Activated CD4-positive, alpha-beta memory T cell treated with anti-CD3 and anti-CD28 coated beads for 36 hours (primary cell): ENCODE measurements around the gene RNF168. TPM values are rescaled to one million over a fixed set of nuclear protein-coding genes. Genes with fewer than 3 reads are reported as not detected.
"Not testable (repeated sequence)": the region's sequence is repeated elsewhere in the genome, so short reads cannot be mapped to it uniquely, and the experiment has no call there.

ENCODE experiments used
- CTCF ChIA-PET: fragments of 350-600 bp; sonication (Branson Sonifier 250); formaldehyde crosslinking; loops from one replicate; lab custom pipeline; 2021; ENCODE audit warnings: antibody characterized with exemption, inconsistent platforms; lab: Charles Lee
- POLR2A ChIA-PET: fragments of 350-600 bp; sonication (Branson Sonifier 250); formaldehyde crosslinking; loops from one replicate; lab custom pipeline; 2021; ENCODE audit warnings: antibody characterized with exemption; lab: Charles Lee
- DNase-seq: peaks from one replicate; pipeline ENCODE4 v3.0.0-alpha.2; 2020
- H3K27ac Mint-ChIP-seq: one replicate; pipeline ENCODE4 v1.8.0; 2021; ENCODE audit warnings: mixed read lengths
- H3K27me3 Mint-ChIP-seq: one replicate; pipeline ENCODE4 v1.8.0; 2021; ENCODE audit warnings: mixed read lengths
- H3K36me3 Mint-ChIP-seq: one replicate; pipeline ENCODE4 v1.8.0; 2021; ENCODE audit warnings: mixed read lengths
- H3K4me1 Mint-ChIP-seq: one replicate; pipeline ENCODE4 v1.8.0; 2021; ENCODE audit warnings: low read depth, mixed read lengths
- H3K4me3 Mint-ChIP-seq: one replicate; pipeline ENCODE4 v1.8.0; 2021; ENCODE audit warnings: mild to moderate bottlenecking, mixed read lengths
- H3K9me3 Mint-ChIP-seq: one replicate; pipeline ENCODE4 v1.8.0; 2021; ENCODE audit warnings: mixed read lengths
- intact Hi-C: fragments of 100-400 bp; cut with micrococcal nuclease; formaldehyde crosslinking; loops from one replicate; pipeline ENCODE4 v1.15.1; 2023
- total RNA-seq, 2 experiments: library from RNA; stranded (reverse); gene quantifications; one replicate each; pipeline ENCODE4 v1.2.3, GENCODE V29; 2021

RNF168 gene
- total RNA-seq, 2 experiments from 2014 or later: 26.1 to 27.2 TPM

- CTCF ChIA-PET: no interaction called here
Measured at GRCh38 chr3:196499061-196499460, 4.5 kb downstream of the RNF168 start.

GRCh38 chr3:196498297-196498696, 5.3 kb downstream of the RNF168 start:
- Mint-ChIP-seq H3K36me3 (peaks cover 53% of the 10 kb centered on the region), H3K27me3 (no peaks in the 10 kb centered on the region), H3K4me3 (no peak overlapping the region), H3K27ac (no peak overlapping the region), H3K4me1 (peaks cover 45% of the 10 kb centered on the region), H3K9me3 (no peaks in the 10 kb centered on the region)
- intact Hi-C loops: no loop called here
- ChIA-PET CTCF (no interaction called here), POLR2A (no interaction called here)
- DNase-seq: no peak

More at GRCh38 chr3:196499061-196499460, 4.5 kb downstream of the RNF168 start:
- POLR2A ChIA-PET: no interaction called here
- Mint-ChIP-seq H3K27me3 (no peaks in the 10 kb centered on the region), H3K36me3 (peaks cover 53% of the 10 kb centered on the region), H3K4me3 (peak overlapping the region; percentile 97), H3K27ac (no peak overlapping the region), H3K4me1 (peaks cover 48% of the 10 kb centered on the region), H3K9me3 (no peaks in the 10 kb centered on the region)
- intact Hi-C loops: no loop called here
- DNase-seq: no peak

GRCh38 chr3:196496183-196496582, 7.4 kb downstream of the RNF168 start:
- no peak overlapping the region for H3K27ac Mint-ChIP-seq
- CTCF ChIA-PET: no interaction called here
- no peak overlapping the region for H3K4me3 Mint-ChIP-seq
- H3K9me3 Mint-ChIP-seq: no peaks in the 10 kb centered on the region
- H3K4me1 Mint-ChIP-seq: peaks cover 52% of the 10 kb centered on the region
- intact Hi-C loops: no loop called here
- no peaks in the 10 kb centered on the region for H3K27me3 Mint-ChIP-seq
- POLR2A ChIA-PET: no interaction called here
- DNase-seq: no peak
- peaks cover 46% of the 10 kb centered on the region for H3K36me3 Mint-ChIP-seq

- no peaks in the 10 kb centered on the region for H3K27me3 Mint-ChIP-seq
- CTCF ChIA-PET: no interaction called here
- intact Hi-C loops: no loop called here
- POLR2A ChIA-PET: no interaction called here
- no peak overlapping the region for H3K27ac Mint-ChIP-seq
- H3K4me3 Mint-ChIP-seq: no peak overlapping the region
- DNase-seq: no peak
- no peaks in the 10 kb centered on the region for H3K9me3 Mint-ChIP-seq
- peaks cover 22% of the 10 kb centered on the region for H3K36me3 Mint-ChIP-seq
- peaks cover 39% of the 10 kb centered on the region for H3K4me1 Mint-ChIP-seq
Measured at GRCh38 chr3:196493292-196493691, 10.3 kb downstream of the RNF168 start.

DNA sequence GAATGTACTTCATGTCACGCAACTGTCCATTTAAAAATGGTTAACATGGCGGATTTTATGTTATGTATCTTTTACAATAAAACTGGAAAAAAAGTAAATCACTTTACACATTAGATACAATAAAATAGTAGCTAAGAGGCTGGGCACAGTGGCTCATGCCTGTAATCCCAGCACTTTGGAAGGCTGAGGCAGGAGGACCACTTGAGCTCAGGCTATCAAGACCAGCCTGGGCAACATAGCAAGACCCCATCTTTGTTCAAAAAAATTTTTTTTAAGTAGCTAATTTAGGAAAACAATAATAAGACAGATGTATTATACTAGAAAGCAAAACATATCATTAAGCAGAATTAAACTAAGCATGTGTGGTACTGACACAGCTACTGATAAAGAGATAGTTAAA, 11.5 kb downstream of the RNF168 start:
- intact Hi-C loops: no loop called here

GRCh38 chr3:196489747-196490146, 13.8 kb downstream of the RNF168 start:
- POLR2A ChIA-PET: no interaction called here
- CTCF ChIA-PET: interaction anchor here (1.0 to 1.2 kb wide), 3 partner anchors 18 to 39 kb away, joined by 3 read pairs; no protein-coding TSS in a partner anchor
- no peaks in the 10 kb centered on the region for H3K9me3 Mint-ChIP-seq
- H3K27ac Mint-ChIP-seq: no peak overlapping the region
- H3K4me1 Mint-ChIP-seq: peaks cover 19% of the 10 kb centered on the region
- no peak for DNase-seq
- H3K27me3 Mint-ChIP-seq: no peaks in the 10 kb centered on the region
- peaks cover 23% of the 10 kb centered on the region for H3K36me3 Mint-ChIP-seq
- H3K4me3 Mint-ChIP-seq: no peak overlapping the region
- intact Hi-C loops: loop anchor here (5.0 kb wide), 1 partner anchor 33 kb away; no protein-coding TSS in a partner anchor

More for the DNA sequence above, 11.5 kb downstream of the RNF168 start:
- ChIA-PET POLR2A (interaction anchor here (0.6 kb wide), 1 partner anchor 453 kb away, joined by 3 read pairs; no protein-coding TSS in a partner anchor), CTCF (interaction anchor here (0.6 to 1.1 kb wide), 2 partner anchors 37 to 57 kb away, joined by 3 to 6 read pairs; no protein-coding TSS in a partner anchor)
- Mint-ChIP-seq H3K36me3 (peaks cover 22% of the 10 kb centered on the region), H3K4me1 (peaks cover 33% of the 10 kb centered on the region), H3K27ac (no peak overlapping the region), H3K4me3 (no peak overlapping the region), H3K9me3 (no peaks in the 10 kb centered on the region), H3K27me3 (no peaks in the 10 kb centered on the region)
- no peak for DNase-seq

GRCh38 chr3:196486263-196486662, 17.3 kb downstream of the RNF168 start:
- POLR2A ChIA-PET: no interaction called here
- intact Hi-C loops: loop anchor here (5.0 kb wide), 1 partner anchor 36 kb away; no protein-coding TSS in a partner anchor
- Mint-ChIP-seq H3K27ac (no peak overlapping the region), H3K27me3 (no peaks in the 10 kb centered on the region), H3K4me3 (no peak overlapping the region), H3K4me1 (peaks cover 12% of the 10 kb centered on the region), H3K36me3 (peaks cover 28% of the 10 kb centered on the region), H3K9me3 (no peaks in the 10 kb centered on the region)
- CTCF ChIA-PET: interaction anchor here (0.5 to 2.6 kb wide), 10 partner anchors 13 to 328 kb away, joined by 3 to 34 read pairs (median 4); no protein-coding TSS in a partner anchor
- DNase-seq: peak; percentile 37

DNA sequence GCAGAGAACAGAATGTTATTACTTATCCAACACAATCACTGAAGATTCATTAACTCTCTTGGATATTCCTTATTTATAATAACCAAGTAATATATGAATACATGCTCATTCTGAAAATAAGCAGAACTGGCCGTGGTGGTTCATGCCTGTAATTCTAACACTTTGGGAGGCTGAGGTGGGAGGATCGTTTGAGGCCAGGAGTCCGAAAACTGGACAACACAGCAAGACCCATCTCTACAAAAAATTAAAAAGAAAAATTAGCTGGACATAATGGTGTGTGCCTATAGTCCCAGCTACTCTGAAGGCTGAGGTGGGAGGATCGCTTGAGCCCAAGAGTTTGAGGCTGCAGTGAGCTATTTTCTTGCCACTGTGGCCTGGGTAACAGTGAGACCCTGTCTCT, 25.9 kb downstream of the RNF168 start:
- H3K36me3 Mint-ChIP-seq: peaks cover 27% of the 10 kb centered on the region
- no peak overlapping the region for H3K4me3 Mint-ChIP-seq
- ChIA-PET CTCF (interaction anchor here (1.3 kb wide), 1 partner anchor 10 kb away, joined by 4 read pairs; no protein-coding TSS in a partner anchor), POLR2A (no interaction called here)
- intact Hi-C loops: no loop called here
- no peak for DNase-seq
- no peaks in the 10 kb centered on the region for H3K4me1 Mint-ChIP-seq
- H3K27ac Mint-ChIP-seq: no peak overlapping the region
- H3K9me3 Mint-ChIP-seq: no peaks in the 10 kb centered on the region
- H3K27me3 Mint-ChIP-seq: no peaks in the 10 kb centered on the region

GRCh38 chr3:196472286-196472685, 31.3 kb downstream of the RNF168 start:
- POLR2A ChIA-PET: interaction anchor here (0.9 kb wide), 1 partner anchor 155 kb away, joined by 4 read pairs; no protein-coding TSS in a partner anchor
- peak; percentile 31 for DNase-seq
- CTCF ChIA-PET: interaction anchor here (2.1 kb wide), 1 partner anchor 15 kb away, joined by 8 read pairs; no protein-coding TSS in a partner anchor
- Mint-ChIP-seq H3K27ac (no peak overlapping the region), H3K4me3 (no peak overlapping the region), H3K9me3 (no peaks in the 10 kb centered on the region), H3K27me3 (no peaks in the 10 kb centered on the region), H3K36me3 (peaks cover 28% of the 10 kb centered on the region), H3K4me1 (peaks cover 15% of the 10 kb centered on the region)
- intact Hi-C loops: no loop called here

DNA sequence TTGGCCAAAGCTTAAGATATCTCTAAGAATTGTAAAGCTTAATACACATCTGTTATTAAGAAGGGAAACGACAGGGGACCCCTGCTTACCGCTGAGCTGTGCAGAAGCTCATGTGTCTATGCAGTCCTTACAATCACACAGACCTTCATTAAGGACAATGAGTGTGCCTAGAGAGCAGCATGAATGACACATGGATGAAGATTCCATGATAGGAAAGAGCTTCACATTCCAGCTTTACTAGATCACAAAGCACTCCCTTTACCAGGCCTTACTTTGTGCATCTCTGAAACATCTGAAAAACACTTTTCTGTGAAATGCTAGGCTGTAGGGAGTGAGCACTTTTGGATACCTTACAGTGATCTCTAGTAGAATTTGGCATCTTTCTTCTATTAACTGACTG, 32.0 kb downstream of the RNF168 start:
- intact Hi-C loops: no loop called here
- H3K27ac Mint-ChIP-seq: no peak overlapping the region
- H3K4me1 Mint-ChIP-seq: peaks cover 15% of the 10 kb centered on the region
- no peaks in the 10 kb centered on the region for H3K9me3 Mint-ChIP-seq
- H3K27me3 Mint-ChIP-seq: no peaks in the 10 kb centered on the region
- H3K4me3 Mint-ChIP-seq: no peak overlapping the region
- peaks cover 28% of the 10 kb centered on the region for H3K36me3 Mint-ChIP-seq
- ChIA-PET CTCF (interaction anchor here (0.6 to 1.1 kb wide), 2 partner anchors 14 to 18 kb away, joined by 3 to 4 read pairs; no protein-coding TSS in a partner anchor), POLR2A (no interaction called here)
- DNase-seq: no peak

GRCh38 chr3:196470182-196470581, 33.4 kb downstream of the RNF168 start:
- CTCF ChIA-PET, H3K9me3 Mint-ChIP-seq, POLR2A ChIA-PET, intact Hi-C loops, H3K4me3 Mint-ChIP-seq, H3K27ac Mint-ChIP-seq, DNase-seq, H3K27me3 Mint-ChIP-seq: not testable (repeated sequence)
- H3K4me1 Mint-ChIP-seq: peaks cover 15% of the 10 kb centered on the region
- H3K36me3 Mint-ChIP-seq: peaks cover 26% of the 10 kb centered on the region

GRCh38 chr3:196463804-196464203, 39.8 kb downstream of the RNF168 start:
- ChIA-PET POLR2A (interaction anchor here (0.6 kb wide), 1 partner anchor 56 kb away, joined by 3 read pairs; no protein-coding TSS in a partner anchor), CTCF (interaction anchor here (0.6 kb wide), 1 partner anchor 391 kb away, joined by 4 read pairs; no protein-coding TSS in a partner anchor)
- peaks cover 10% of the 10 kb centered on the region for H3K36me3 Mint-ChIP-seq
- intact Hi-C loops: no loop called here
- H3K9me3 Mint-ChIP-seq: peaks cover 13% of the 10 kb centered on the region
- no peak for DNase-seq
- no peak overlapping the region for H3K4me3 Mint-ChIP-seq
- peaks cover 16% of the 10 kb centered on the region for H3K4me1 Mint-ChIP-seq
- H3K27ac Mint-ChIP-seq: no peak overlapping the region
- H3K27me3 Mint-ChIP-seq: no peaks in the 10 kb centered on the region

DNA sequence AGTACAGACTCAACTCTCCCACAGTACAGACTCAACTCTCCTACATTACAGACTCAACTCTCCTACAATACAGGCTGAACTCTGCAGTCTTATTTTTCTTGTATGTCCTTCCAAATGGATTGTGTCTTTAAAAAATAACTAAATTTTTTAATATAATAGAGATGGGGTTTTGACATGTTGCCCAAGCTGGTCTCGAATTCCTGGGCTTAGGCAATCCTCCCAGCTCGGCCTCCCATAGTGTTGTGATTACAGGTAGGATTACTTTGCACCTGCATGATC, 40.2 kb downstream of the RNF168 start:
- CTCF ChIA-PET: no interaction called here
- Mint-ChIP-seq H3K9me3 (peaks cover 13% of the 10 kb centered on the region), H3K36me3 (peaks cover 10% of the 10 kb centered on the region), H3K27ac (no peak overlapping the region), H3K4me3 (no peak overlapping the region), H3K27me3 (no peaks in the 10 kb centered on the region), H3K4me1 (peaks cover 16% of the 10 kb centered on the region)
- intact Hi-C loops: no loop called here
- POLR2A ChIA-PET: interaction anchor here (0.6 kb wide), 1 partner anchor 56 kb away, joined by 3 read pairs; no protein-coding TSS in a partner anchor
- no peak for DNase-seq
